LHCN-M2 (cell line): ENCODE data around the gene ACSL5. TPM values are rescaled to one million over a fixed set of nuclear protein-coding genes. Genes with fewer than 3 reads are reported as not detected.

Source experiments
- DNase-seq: peaks from one replicate; pipeline ENCODE4 v3.0.0-alpha.2; 2012; ENCODE audit warnings: low read depth
- total RNA-seq: library from RNA; depleted of rRNA; stranded (reverse); fragments of >200 nt; gene quantifications from 2 replicates; pipeline ENCODE4 v1.2.3, GENCODE V29; 2014

Gene ACSL5
- total RNA-seq, 1 experiment from 2014 or later = 0.29 TPM

DNA sequence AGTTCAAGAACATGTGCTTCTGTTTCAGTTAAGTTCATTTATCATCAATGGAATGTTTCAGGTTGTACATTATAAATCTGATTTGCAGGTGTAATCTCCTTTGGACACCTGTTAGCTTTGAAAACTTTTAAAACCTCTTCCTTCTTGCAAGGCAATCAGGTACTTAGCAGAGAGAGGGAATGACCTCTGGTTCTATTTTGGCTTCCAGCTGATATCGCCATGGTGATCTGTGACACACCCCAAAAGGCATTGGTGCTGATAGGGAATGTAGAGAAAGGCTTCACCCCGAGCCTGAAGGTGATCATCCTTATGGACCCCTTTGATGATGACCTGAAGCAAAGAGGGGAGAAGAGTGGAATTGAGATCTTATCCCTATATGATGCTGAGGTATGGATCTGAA, 35.4 kb downstream of the ACSL5 start:
- DNase-seq = no peak

GRCh38 chr10:112409755-112410154, 35.8 kb downstream of the ACSL5 start:
- DNase-seq = no peak

- no peak for DNase-seq
These were observed 38.8 kb downstream of the ACSL5 start for GRCh38 chr10:112412696-112413095.

GRCh38 chr10:112421731-112422130, 47.8 kb downstream of the ACSL5 start:
- DNase-seq = peak; percentile 2

DNA sequence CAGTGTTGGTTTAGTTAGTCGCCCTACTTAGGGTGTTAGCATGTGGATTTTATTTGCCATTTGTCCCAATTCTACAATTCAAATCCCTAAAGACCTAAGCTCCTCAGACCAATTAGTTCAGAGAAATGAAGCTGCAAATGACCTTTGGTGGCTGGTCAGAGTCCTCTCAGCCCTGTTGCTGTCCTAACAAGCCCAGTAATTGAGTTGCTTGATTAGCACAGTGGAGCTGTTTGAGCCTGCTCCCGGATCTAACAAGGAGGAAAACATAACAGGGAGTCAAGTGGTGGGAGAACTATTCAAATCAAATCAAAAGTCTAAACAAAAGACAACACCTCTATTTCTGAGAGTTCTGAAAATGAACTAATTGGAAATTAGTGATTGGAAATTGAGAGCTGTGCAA, 50.7 kb downstream of the ACSL5 start:
- no peak for DNase-seq

GRCh38 chr10:112426111-112426510, 52.2 kb downstream of the ACSL5 start:
- no peak for DNase-seq

DNA sequence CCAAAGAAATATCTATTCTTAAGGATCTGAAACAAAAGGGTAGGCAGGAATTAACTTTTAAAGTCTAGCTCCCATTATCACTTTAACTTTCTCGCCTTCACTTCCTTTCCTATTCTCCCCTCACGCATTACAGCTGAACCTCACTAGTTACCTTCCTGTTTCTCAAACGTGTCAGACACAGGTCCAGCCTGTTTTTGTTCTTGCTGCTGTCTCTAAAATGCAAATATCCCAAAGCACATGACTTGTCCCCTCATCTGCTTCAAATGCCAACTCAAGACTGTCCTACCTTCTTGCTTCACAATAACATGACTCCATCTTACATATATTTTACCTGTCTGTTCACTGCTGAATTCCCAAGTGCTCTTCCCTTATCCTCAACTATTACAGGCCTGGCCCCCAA, 55.2 kb downstream of the ACSL5 start:
- DNase-seq = no peak

DNA sequence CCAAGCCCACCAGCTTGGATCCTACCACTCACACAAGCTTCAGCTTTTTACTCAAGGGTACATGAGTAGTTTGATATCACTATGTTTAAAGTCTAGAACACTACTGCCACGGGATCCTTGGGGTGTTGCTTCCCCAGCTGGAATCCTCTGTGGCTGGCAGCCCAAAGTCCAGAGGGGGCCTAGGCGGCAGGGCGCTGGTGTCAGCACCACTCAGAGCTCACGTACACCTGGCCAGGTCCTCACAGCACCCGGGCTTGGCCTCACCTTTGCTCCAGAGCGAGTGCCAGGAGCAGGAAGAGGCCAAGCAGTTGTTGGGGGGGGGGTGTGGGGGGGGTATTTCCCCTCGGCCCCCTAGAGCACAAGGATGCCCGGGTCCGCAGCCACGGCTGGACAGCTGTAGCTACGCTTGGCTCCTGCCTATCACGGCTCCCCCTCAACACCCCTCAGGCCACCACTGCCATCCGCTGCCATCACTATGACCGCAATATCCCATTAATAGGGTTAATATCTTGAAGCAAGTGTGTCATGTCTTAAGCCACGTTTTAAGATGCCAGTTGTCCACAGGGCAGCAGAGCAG, 55.8 kb downstream of the ACSL5 start:
- DNase-seq = no peak

- no peak for DNase-seq
These were observed 59.2 kb downstream of the ACSL5 start for GRCh38 chr10:112433136-112433535.

GRCh38 chr10:112434988-112435619, 61.2 kb downstream of the ACSL5 start:
- DNase-seq = peak; percentile 21

DNA sequence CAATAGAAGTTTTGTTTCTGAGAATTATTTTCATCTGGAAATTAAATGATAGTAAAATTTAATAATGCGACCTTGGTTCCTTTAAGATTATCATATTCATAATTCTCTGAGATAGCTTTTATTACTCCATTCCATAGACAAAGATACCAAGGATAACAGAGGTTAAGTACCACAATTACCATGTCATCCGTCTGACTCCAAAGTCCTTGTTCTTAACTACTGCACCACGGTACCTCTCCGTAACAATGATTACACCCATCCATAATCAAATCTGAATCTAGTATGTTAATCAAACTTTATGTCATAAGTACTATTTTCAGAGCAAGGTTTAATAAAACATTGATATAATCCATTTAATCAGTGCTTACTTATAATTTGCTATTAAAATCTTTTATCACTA, 64.4 kb downstream of the ACSL5 start:
- no peak for DNase-seq

- DNase-seq = no peak
These were observed 67.6 kb downstream of the ACSL5 start for GRCh38 chr10:112441520-112441919.

- DNase-seq = no peak
These were observed 68.1 kb downstream of the ACSL5 start for GRCh38 chr10:112442063-112442462.

DNA sequence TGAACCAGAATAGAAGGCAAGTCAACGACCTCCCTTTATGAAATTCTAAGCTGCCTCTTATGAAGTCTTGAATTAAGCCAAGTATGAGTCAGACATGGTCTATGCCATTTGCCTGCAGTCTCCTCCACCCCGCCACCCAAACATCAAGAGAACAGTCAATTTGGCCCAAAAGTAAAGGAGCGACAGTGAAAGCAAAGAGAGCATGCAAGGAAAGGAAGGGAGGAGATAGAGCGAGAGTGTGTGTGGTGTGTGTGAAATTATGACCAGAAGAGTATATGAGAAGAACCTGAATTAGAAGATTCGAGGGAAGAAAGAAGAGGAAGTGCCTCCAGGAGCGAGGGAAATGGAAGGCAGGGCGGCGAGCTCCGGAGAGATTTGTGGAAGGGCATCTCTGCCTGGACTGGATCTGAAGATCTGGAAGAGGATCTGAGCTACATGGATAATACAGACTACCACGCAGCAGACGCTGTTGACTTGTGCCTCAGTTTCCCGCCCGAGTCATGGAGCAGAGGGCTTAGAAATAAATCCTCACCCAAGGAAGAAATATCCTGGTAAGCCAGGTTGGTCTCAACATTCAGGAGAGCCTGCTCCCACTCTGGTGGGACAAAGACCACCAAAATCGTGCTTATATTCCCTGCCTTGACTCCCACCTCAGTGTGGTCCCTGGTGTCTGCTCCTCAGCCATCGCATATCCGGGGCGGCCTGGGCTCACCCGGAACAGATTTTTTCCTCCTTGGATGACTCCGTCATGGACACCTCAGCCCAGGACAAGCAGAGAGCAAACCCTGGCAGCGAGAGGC, 72.3 kb downstream of the ACSL5 start:
- DNase-seq = peak; percentile 27

DNA sequence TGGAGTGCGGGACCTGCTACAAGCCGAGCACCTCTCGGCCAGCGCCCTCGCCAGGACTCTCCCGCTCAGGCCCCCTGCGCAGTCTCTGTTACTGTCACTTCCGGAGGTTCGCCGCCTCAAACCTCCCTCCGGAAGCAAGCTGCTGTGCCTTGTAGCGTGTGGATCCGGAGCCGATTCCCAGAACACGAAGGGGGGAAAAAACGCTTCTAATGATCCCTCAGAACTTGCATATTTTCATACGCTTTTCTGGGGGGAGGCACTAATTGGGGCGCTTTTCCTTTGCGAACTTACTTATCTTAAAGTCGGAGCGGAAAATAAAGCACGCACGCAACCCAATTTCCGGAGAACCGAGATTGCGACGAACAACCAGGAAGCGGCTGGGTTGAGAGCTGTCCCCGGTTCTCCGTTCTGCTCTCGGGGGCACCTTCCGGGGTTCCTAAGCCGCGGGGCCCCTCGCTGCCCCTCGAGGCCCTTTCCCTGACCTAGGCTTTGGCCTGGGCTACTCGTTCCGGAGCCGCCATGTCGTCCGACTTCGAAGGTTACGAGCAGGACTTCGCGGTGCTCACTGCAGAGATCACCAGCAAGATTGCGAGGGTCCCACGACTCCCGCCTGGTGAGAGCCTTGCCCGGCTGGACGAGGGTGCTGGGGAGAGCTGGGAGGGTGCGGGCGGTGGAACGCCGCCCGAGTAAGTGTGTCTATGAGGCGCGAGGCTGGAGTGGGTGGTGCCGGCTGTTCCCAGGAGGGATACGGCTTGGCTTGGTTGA, 73.1 kb downstream of the ACSL5 start, which contains the start of the genes VTI1A and ZDHHC6:
Gene VTI1A (plus strand): TSS at position 361 of the 765 bp plus-strand sequence. CDS start 159 bp downstream, at position 520.
Gene ZDHHC6 (minus strand): TSS at position 60 of the 765 bp plus-strand sequence. CDS start 1,478 bp downstream, outside the sequence.
- DNase-seq = peak; percentile 78

GRCh38 chr10:112447620-112447928, 73.7 kb downstream of the ACSL5 start:
- no peak for DNase-seq

DNA sequence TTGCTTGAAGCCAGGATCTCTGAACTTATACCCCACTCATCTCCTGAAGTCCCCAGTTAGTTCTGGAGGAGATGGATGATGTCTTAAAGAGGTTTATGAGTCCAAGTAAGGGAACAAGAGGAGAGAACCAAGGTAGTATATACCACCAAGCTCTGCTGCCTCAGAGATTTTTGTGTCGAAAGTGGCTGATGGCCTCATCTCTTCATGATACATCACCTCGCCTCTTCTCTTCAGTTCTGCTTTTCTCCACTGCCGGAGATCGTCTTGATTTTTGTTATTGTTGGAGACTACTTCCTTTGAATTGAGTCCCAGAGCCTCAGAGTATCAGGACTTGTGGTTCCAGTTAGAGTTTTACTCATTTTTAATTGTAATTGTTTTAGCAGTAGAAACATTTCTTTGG, 75.0 kb downstream of the ACSL5 start:
- DNase-seq = no peak

GRCh38 chr10:112454910-112455779, 81.2 kb downstream of the ACSL5 start:
- DNase-seq = no peak

DNA sequence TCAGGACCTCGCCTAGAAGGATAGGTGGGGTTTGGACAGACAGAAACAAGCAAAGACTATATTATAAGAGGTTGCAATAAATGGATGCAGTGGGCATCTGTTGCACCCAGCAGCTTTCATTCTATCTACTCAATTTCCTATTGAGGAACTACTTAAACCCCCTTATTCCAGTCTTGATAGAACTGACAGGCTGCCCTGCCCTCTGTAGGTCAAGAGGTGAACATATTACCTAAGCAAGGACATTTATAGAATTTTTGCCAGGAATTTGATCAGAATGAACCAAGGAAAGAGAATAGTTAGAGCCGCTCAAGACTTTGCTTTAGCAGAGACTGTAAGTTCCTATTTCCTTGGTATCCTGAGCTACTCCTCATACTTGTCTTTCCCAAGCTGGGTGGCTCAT, 82.6 kb downstream of the ACSL5 start:
- DNase-seq = no peak

- DNase-seq = no peak
These were observed 86.5 kb downstream of the ACSL5 start for GRCh38 chr10:112460366-112460765.
